Stimulated activated naive CD8-positive, alpha-beta T cell treated with anti-CD3 and anti-CD28 coated beads, Interleukin-15, Interleukin-2, amounts not matched to agents 100 U/mL and 50 U/mL, for 24 hours (primary cell): ENCODE data around the gene RASA3.
"Not testable (repeated sequence)": the region's sequence is repeated elsewhere in the genome, so short reads cannot be mapped to it uniquely, and the experiment has no call there.

Experiments used
- ATAC-seq: fragments of 150-1000 bp; cut with Tn5 transposase; one replicate; pipeline ENCODE4 v1.10.0; 2021
- DNase-seq: peaks from one replicate; pipeline ENCODE4 v3.0.0; 2021

The RASA3 gene

GRCh38 chr13:114002009-114002544, 130.3 kb downstream of the RASA3 start:
- DNase-seq, result no peak
- no peak for ATAC-seq

- DNase-seq (no peak), ATAC-seq (no peak)
These were observed 131.0 kb downstream of the RASA3 start for GRCh38 chr13:114001331-114002008.

GRCh38 chr13:114000151-114001040, 132.0 kb downstream of the RASA3 start:
- no peak for ATAC-seq
- no peak for DNase-seq

GRCh38 chr13:113999618-113999910, 132.9 kb downstream of the RASA3 start:
- ATAC-seq (no peak), DNase-seq (no peak)

- ATAC-seq, result no peak
These were observed 133.4 kb downstream of the RASA3 start for GRCh38 chr13:113998781-113999617.

GRCh38 chr13:113997845-113998751, 134.3 kb downstream of the RASA3 start:
- DNase-seq (no peak), ATAC-seq (no peak)

More at GRCh38 chr13:113998781-113999617, 133.4 kb downstream of the RASA3 start:
- no peak for DNase-seq

- DNase-seq (no peak), ATAC-seq (no peak)
These were observed 135.3 kb downstream of the RASA3 start for GRCh38 chr13:113996912-113997745.

- ATAC-seq (no peak), DNase-seq (no peak)
These were observed 136.1 kb downstream of the RASA3 start for GRCh38 chr13:113996081-113996911.

- ATAC-seq (no peak), DNase-seq (no peak)
These were observed 137.3 kb downstream of the RASA3 start for GRCh38 chr13:113995051-113995601.

GRCh38 chr13:113992276-113993005, 140.0 kb downstream of the RASA3 start:
- DNase-seq (no peak), ATAC-seq (no peak)

- DNase-seq (no peak), ATAC-seq (no peak)
These were observed 140.7 kb downstream of the RASA3 start for GRCh38 chr13:113991676-113992179.

GRCh38 chr13:113991191-113991669, 141.2 kb downstream of the RASA3 start:
- DNase-seq (no peak), ATAC-seq (no peak)

GRCh38 chr13:113990321-113990837, 142.0 kb downstream of the RASA3 start:
- ATAC-seq, result no peak
- no peak for DNase-seq

- ATAC-seq (no peak), DNase-seq (no peak)
These were observed 142.7 kb downstream of the RASA3 start for GRCh38 chr13:113989585-113990300.

- DNase-seq, ATAC-seq: not testable (repeated sequence)
These were observed 143.6 kb downstream of the RASA3 start for GRCh38 chr13:113988859-113989258.

GRCh38 chr13:113982296-113982661, 150.1 kb downstream of the RASA3 start:
- ATAC-seq (no peak), DNase-seq (no peak)

GRCh38 chr13:113981611-113982295, 150.7 kb downstream of the RASA3 start:
- no peak for ATAC-seq
- DNase-seq, result no peak
